ENCODE results near the gene ZNF646. TPM values are rescaled to one million over a fixed set of nuclear protein-coding genes. Genes with fewer than 3 reads are reported as not detected.

Gene ZNF646
- total and polyA plus RNA-seq, 2 of the 13 experiments (the other 11 are each of a cell fraction or from before 2014, with no cell fraction given): 3.4 to 10.9 TPM

- TF ChIP-seq CENPBD1 (CRISPR knock-in tag; IDR thresholded peaks at IDR 0.05; ENCODE audit: borderline replicate concordance, low read depth) (no peak), SIX1 (CRISPR knock-in tag; IDR thresholded peaks at IDR 0.05; ENCODE audit: borderline replicate concordance) (no peak), MBNL3 (CRISPR knock-in tag; conservative IDR thresholded peaks at IDR 0.05) (no peak), ZNF354B (CRISPR knock-in tag; IDR thresholded peaks at IDR 0.05) (no peak; the same call in 1 of the 2 replicates), RBFOX2 (IDR thresholded peaks at IDR 0.05; ENCODE audit: low read depth, low read length) (peak; percentile 90), ZNF713 (CRISPR knock-in tag; IDR thresholded peaks at IDR 0.05) (no peak), MTA3 (CRISPR knock-in tag; IDR thresholded peaks at IDR 0.05) (no peak), MIXL1 (CRISPR knock-in tag; IDR thresholded peaks at IDR 0.05) (no peak), TFDP2 (CRISPR knock-in tag; IDR thresholded peaks at IDR 0.05) (peak; percentile 90), JUN (CRISPR knock-in tag; IDR thresholded peaks at IDR 0.05) (no peak), ZNF432 (CRISPR knock-in tag; IDR thresholded peaks at IDR 0.05; ENCODE audit: borderline replicate concordance) (no peak), ZBTB4 (CRISPR knock-in tag; IDR thresholded peaks at IDR 0.05; ENCODE audit: borderline replicate concordance) (no peak), ZNF329 (CRISPR knock-in tag; IDR thresholded peaks at IDR 0.05; ENCODE audit: low read depth) (peak; percentile 99), BRF2 (CRISPR knock-in tag; IDR thresholded peaks at IDR 0.05) (no peak), SATB2 (CRISPR knock-in tag; IDR thresholded peaks at IDR 0.05) (0 out of 2 replicates have a peak, but pooled peaks have one; percentile 23), CREM (IDR thresholded peaks at IDR 0.05) (peak; percentile 77; the same call in 1 of the 2 replicates), CREM (CRISPR knock-in tag; IDR thresholded peaks at IDR 0.05) (0 out of 2 replicates have a peak, but pooled peaks have one; percentile 25), TFE3 (CRISPR knock-in tag; IDR thresholded peaks at IDR 0.05) (peak; percentile 39; the same call in 1 of the 2 replicates), FUBP1 (CRISPR knock-in tag; IDR thresholded peaks at IDR 0.05; ENCODE audit: borderline replicate concordance) (no peak), ZNF253 (CRISPR knock-in tag; IDR thresholded peaks at IDR 0.05; ENCODE audit: borderline replicate concordance) (peak; percentile 74; the same call in 1 of the 2 replicates)
These were observed 34.0 kb downstream of the ZNF646 start, which contains the start of gene BCKDK (continued) for GRCh38 chr16:31108035-31108793.
